GM23338 (cell line): Measurements from ENCODE around the gene RNGTT.

ENCODE experiments used
- CREB1 ChIP-seq: fragments of 250-450 bp; sonication (Bioruptor Pico); IDR thresholded peaks from 2 replicates; pipeline ENCODE4 v1.5.0; 2020; ENCODE audit warnings: low read depth, mild to moderate bottlenecking, moderate library complexity
- CTCF ChIP-seq, 2 experiments: fragments of 200-600 bp in 1 of 2; sonication (generic) in 1 of 2; conservative IDR thresholded peaks; 2 replicates each; pipeline versions ENCODE4 v1.5.1 to v1.6.1; 2016 to 2017; ENCODE audit warnings: antibody characterized with exemption in 2 of 2, low read depth in 2 of 2, mild to moderate bottlenecking in 2 of 2, moderate library complexity in 1 of 2
- ETS1 ChIP-seq: IDR thresholded peaks from 2 replicates; pipeline ENCODE4 v1.6.1; 2016; ENCODE audit warnings: antibody characterized with exemption
- EZH2 ChIP-seq: fragments of 200-600 bp; sonication (generic); IDR thresholded peaks from one replicate; pipeline ENCODE4 v1.8.0; 2017; ENCODE audit warnings: antibody characterized with exemption, mild to moderate bottlenecking, low read depth; ENCODE audit not compliant: unreplicated experiment
- EZH2phosphoT487 ChIP-seq: fragments of 200-600 bp; sonication (generic); IDR thresholded peaks from one replicate; pipeline ENCODE4 v1.8.1; 2018; ENCODE audit warnings: antibody characterized with exemption; ENCODE audit not compliant: unreplicated experiment
- JUNB ChIP-seq: IDR thresholded peaks from one replicate; pipeline ENCODE4 v1.6.1; 2016; ENCODE audit warnings: antibody characterized with exemption; ENCODE audit not compliant: unreplicated experiment
- NANOG ChIP-seq: IDR thresholded peaks from 2 replicates; pipeline ENCODE4 v1.6.1; 2016; ENCODE audit warnings: antibody characterized with exemption, borderline replicate concordance
- POLR2AphosphoS5 ChIP-seq: IDR thresholded peaks from 2 replicates; pipeline ENCODE4 v1.6.1; 2016; ENCODE audit warnings: antibody characterized with exemption, low read depth
- REST ChIP-seq: IDR thresholded peaks from one replicate; pipeline ENCODE4 v1.6.1; 2018; ENCODE audit warnings: antibody characterized with exemption; ENCODE audit not compliant: unreplicated experiment
- STAT1 ChIP-seq: IDR thresholded peaks from one replicate; pipeline ENCODE4 v1.6.1; 2016; ENCODE audit warnings: antibody characterized with exemption; ENCODE audit not compliant: unreplicated experiment
- ZNF114 ChIP-seq: fragments of 250-450 bp; sonication (Bioruptor Pico); IDR thresholded peaks from 2 replicates; pipeline ENCODE4 v1.5.0; 2020; ENCODE audit warnings: mild to moderate bottlenecking, moderate library complexity
- ZNF331 ChIP-seq: fragments of 250-450 bp; sonication (Bioruptor Pico); IDR thresholded peaks from 2 replicates; pipeline ENCODE4 v1.5.0; 2020; ENCODE audit warnings: low read depth, mild to moderate bottlenecking, moderate library complexity
- ZNF462 ChIP-seq: fragments of 250-450 bp; sonication (Bioruptor Pico); IDR thresholded peaks from 2 replicates; pipeline ENCODE4 v1.5.0; 2020; ENCODE audit warnings: mild to moderate bottlenecking, moderate library complexity

- TF ChIP-seq EZH2 = no peak
- TF ChIP-seq CTCF (conservative IDR thresholded peaks at IDR 0.05; ENCODE audit: low read depth in 2 of 2) = no peak
- no peak for TF ChIP-seq POLR2AphosphoS5
- no peak for TF ChIP-seq ZNF114
- no peak for TF ChIP-seq REST
- no peak for TF ChIP-seq EZH2phosphoT487
- no peak for TF ChIP-seq JUNB
- TF ChIP-seq CREB1 = no peak
- no peak for TF ChIP-seq ETS1
- TF ChIP-seq NANOG = no peak
- TF ChIP-seq ZNF331 (CRISPR knock-in tag) = no peak
- no peak for TF ChIP-seq STAT1
- TF ChIP-seq ZNF462 (CRISPR knock-in tag) = no peak
Observed at GRCh38 chr6:88953550-88954386, 9.7 kb downstream of the RNGTT start.
